ENCODE measurements around the gene VPS13A. TPM values are rescaled to one million over a fixed set of nuclear protein-coding genes. Genes with fewer than 3 reads are reported as not detected.

The VPS13A gene
- total and polyA plus RNA-seq, 9 of the 15 experiments (the other 6 are each of a cell fraction or from before 2014, with no cell fraction given), result 5.6 to 29.9 (median 14.7) TPM

DNA sequence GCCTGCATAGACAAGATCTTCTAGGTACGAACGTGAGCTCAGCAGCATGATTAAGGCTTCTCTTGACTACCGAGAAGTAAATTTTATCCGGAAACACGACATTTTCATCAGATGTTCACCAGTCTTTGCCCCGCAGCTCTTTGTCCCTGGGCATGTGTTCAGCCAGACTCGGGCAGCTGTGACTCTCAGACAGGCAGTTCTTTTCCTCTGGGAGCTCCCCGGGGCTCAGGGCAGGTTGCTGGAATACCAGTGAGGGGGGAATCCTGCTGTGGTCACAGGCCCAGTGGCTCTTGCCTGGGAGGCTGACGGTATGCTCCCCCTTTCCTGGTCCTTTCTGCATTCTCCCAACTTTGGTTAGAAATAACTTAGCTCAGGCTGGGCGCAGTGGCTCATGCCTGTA is 284.7 kb downstream of the VPS13A start (continued):
- TF ChIP-seq CBX8 (IDR thresholded peaks at IDR 0.05; ENCODE audit: borderline replicate concordance, extremely low read depth, low read depth, low read length, poor library complexity, severe bottlenecking) (no peak), ZNF551 (CRISPR knock-in tag; IDR thresholded peaks at IDR 0.05) (no peak), ZNF507 (tag; conservative IDR thresholded peaks at IDR 0.05) (no peak), STAG1 (CRISPR knock-in tag; IDR thresholded peaks at IDR 0.05; ENCODE audit: borderline replicate concordance) (no peak)

DNA sequence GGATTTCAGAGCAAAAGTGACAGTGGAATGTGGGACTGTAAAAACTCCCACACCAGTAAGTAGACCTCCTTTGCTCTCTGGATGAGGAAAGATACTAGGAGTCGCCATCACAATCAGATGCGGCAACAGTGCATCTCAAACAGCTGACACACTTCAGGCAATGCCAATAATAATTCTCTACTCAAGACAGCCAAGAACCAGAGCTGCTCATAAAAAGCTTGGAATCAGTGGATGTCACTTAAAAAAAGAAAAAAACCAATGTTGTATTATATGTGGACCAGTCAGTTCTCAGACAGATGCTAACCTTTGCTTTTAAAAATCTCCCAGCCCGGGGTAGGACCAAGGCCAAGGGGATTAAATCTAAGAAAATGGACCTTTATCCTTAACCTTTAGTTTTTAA is 285.8 kb downstream of the VPS13A start:
- WGBS (ENCODE audit: insufficient coverage, low coverage, missing lambda C conversion rate), result 0% methylated on average over 3 of the region's 3 CpGs
- in situ Hi-C loops (cut with MboI), result no loop called here
- TF ChIP-seq, protein P1, sequence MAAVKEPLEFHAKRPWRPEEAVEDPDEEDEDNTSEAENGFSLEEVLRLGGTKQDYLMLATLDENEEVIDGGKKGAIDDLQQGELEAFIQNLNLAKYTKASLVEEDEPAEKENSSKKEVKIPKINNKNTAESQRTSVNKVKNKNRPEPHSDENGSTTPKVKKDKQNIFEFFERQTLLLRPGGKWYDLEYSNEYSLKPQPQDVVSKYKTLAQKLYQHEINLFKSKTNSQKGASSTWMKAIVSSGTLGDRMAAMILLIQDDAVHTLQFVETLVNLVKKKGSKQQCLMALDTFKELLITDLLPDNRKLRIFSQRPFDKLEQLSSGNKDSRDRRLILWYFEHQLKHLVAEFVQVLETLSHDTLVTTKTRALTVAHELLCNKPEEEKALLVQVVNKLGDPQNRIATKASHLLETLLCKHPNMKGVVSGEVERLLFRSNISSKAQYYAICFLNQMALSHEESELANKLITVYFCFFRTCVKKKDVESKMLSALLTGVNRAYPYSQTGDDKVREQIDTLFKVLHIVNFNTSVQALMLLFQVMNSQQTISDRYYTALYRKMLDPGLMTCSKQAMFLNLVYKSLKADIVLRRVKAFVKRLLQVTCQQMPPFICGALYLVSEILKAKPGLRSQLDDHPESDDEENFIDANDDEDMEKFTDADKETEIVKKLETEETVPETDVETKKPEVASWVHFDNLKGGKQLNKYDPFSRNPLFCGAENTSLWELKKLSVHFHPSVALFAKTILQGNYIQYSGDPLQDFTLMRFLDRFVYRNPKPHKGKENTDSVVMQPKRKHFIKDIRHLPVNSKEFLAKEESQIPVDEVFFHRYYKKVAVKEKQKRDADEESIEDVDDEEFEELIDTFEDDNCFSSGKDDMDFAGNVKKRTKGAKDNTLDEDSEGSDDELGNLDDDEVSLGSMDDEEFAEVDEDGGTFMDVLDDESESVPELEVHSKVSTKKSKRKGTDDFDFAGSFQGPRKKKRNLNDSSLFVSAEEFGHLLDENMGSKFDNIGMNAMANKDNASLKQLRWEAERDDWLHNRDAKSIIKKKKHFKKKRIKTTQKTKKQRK (IDR thresholded peaks at IDR 0.05; ENCODE audit: borderline replicate concordance, low read depth, low read length), result no peak
- TF ChIP-seq SREBF2 (CRISPR knock-in tag; IDR thresholded peaks at IDR 0.05) (no peak), PML (IDR thresholded peaks at IDR 0.05; ENCODE audit: low read length) (no peak), NCOA1 (IDR thresholded peaks at IDR 0.05; ENCODE audit: low read depth) (no peak), MED1 (CRISPR knock-in tag; IDR thresholded peaks at IDR 0.05; ENCODE audit: borderline replicate concordance) (no peak), LEF1 (IDR thresholded peaks at IDR 0.05) (no peak), RFX7 (CRISPR knock-in tag; IDR thresholded peaks at IDR 0.05) (no peak), PTTG1 (tag; IDR thresholded peaks at IDR 0.05; ENCODE audit: low read depth) (no peak), SLC30A9 (CRISPR knock-in tag; IDR thresholded peaks at IDR 0.05) (no peak), PYGO2 (tag; IDR thresholded peaks at IDR 0.05) (no peak), XRCC3 (IDR thresholded peaks at IDR 0.05) (no peak)
- TF ChIP-seq, protein P2, sequence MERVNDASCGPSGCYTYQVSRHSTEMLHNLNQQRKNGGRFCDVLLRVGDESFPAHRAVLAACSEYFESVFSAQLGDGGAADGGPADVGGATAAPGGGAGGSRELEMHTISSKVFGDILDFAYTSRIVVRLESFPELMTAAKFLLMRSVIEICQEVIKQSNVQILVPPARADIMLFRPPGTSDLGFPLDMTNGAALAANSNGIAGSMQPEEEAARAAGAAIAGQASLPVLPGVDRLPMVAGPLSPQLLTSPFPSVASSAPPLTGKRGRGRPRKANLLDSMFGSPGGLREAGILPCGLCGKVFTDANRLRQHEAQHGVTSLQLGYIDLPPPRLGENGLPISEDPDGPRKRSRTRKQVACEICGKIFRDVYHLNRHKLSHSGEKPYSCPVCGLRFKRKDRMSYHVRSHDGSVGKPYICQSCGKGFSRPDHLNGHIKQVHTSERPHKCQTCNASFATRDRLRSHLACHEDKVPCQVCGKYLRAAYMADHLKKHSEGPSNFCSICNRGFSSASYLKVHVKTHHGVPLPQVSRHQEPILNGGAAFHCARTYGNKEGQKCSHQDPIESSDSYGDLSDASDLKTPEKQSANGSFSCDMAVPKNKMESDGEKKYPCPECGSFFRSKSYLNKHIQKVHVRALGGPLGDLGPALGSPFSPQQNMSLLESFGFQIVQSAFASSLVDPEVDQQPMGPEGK (CRISPR knock-in tag; IDR thresholded peaks at IDR 0.05; ENCODE audit: borderline replicate concordance), result no peak

More for the DNA sequence above, 285.8 kb downstream of the VPS13A start:
- DNase-seq (ENCODE audit: extremely low read depth in 1 of 4, low spot score in 3 of 4) (no peak), FAIRE-seq (no peak), ATAC-seq (no peak)
- Histone ChIP-seq H4K20me1 (replicated peaks; ENCODE audit: control insufficient read depth, insufficient read depth, low read length) (no peaks in the 10 kb centered on the region), H3K79me2 (ENCODE audit: control insufficient read depth, insufficient read depth, low read length) (no peaks in the 10 kb centered on the region), H3K9me3 (replicated peaks; ENCODE audit: control insufficient read depth, insufficient read depth, low read depth, low read length) (no peaks in the 10 kb centered on the region), H3K4me1 (replicated peaks in 1 of 2; ENCODE audit: control insufficient read depth in 2 of 2, insufficient read depth in 2 of 2, low read length in 2 of 2) (no peaks in the 10 kb centered on the region; a peak in 1 of 5 replicates), H3K4me2 (ENCODE audit: insufficient read depth, low read length) (no peak overlapping the region), H3K4me3 (no peak overlapping the region), H3K9me1 (ENCODE audit: control insufficient read depth, insufficient read depth, low read length) (no peaks in the 10 kb centered on the region), H3K9ac (ENCODE audit: insufficient read depth in 1 of 2, low read depth in 2 of 2, low read length in 2 of 2) (no peak overlapping the region), H3K27ac (ENCODE audit: extremely low read depth, low read depth, low read length) (no peak overlapping the region), H3K27me3 (ENCODE audit: control insufficient read depth in 2 of 2, insufficient read depth in 2 of 2, low read length in 2 of 2) (peaks cover 0 to 17% of the 10 kb centered on the region in 2 experiments; a peak in 2 of 5 replicates), H2AFZ (ENCODE audit: low read depth, low read length) (no peak overlapping the region), H3K36me3 (ENCODE audit: control insufficient read depth, insufficient read depth, low read length) (no peaks in the 10 kb centered on the region)
- CTCF ChIA-PET (ENCODE audit: low intra/inter-chr PET ratio), result no interaction called here
- BruUV-seq (replicated peaks), result no TSS peak
- POLR2A ChIA-PET, result no interaction called here
- intact Hi-C loops (cut with micrococcal nuclease), result no loop called here

Measured in K562 (cell line).